HCT116 (cell line): Measurements from ENCODE around the gene TAF15. TPM values are rescaled to one million over a fixed set of nuclear protein-coding genes. Genes with fewer than 3 reads are reported as not detected.

Experiments used
- ATAC-seq: fragments of 200-7000 bp; cut with Tn5 transposase; 2 replicates; pipeline ENCODE4 v1.9.1; 2020; ENCODE audit warnings: mild to moderate bottlenecking, moderate library complexity
- BruUV-seq: library from RNA; stranded (reverse); fragments of 400-500 nt; replicated peaks from 2 replicates; lab custom pipeline; 2021; lab: Mats Ljungman, UMichigan
- CTCF ChIA-PET: fragments of 300-600 bp; sonication (Branson Sonifier 250); formaldehyde crosslinking; loops from one replicate; lab custom pipeline; 2021; ENCODE audit warnings: antibody characterized with exemption; lab: Charles Lee
- POLR2A ChIA-PET: fragments of 300-600, 350-600 bp; sonication (Branson Sonifier 250); formaldehyde crosslinking; loops from one replicate; lab custom pipeline; 2021; ENCODE audit warnings: antibody characterized with exemption; lab: Charles Lee
- RAD21 ChIA-PET, 2 experiments: fragments of 300-600 bp; sonication (Branson Sonifier 250); formaldehyde crosslinking; loops; one replicate each; lab custom pipeline; 2023; ENCODE audit warnings: low total read pairs in 2 of 2; ENCODE audit not compliant: uncharacterized antibody in 2 of 2, unreplicated experiment in 2 of 2, low non-redundant PET in 1 of 2; lab: Charles Lee
- DNase-seq: peaks from one replicate; pipeline ENCODE4 v3.0.0-alpha.2; 2010; ENCODE audit warnings: low read depth, low spot score
- H2AFZ ChIP-seq: fragments of 200-600 bp; shearing (Covaris generic), sonication (generic); 2 replicates; pipeline ENCODE4 v1.6.1; 2017; ENCODE audit warnings: low read depth, mixed run types, mixed read lengths, antibody characterized with exemption, low read length; ENCODE audit not compliant: poor library complexity, severe bottlenecking
- H3K27ac ChIP-seq: 2 replicates; pipeline ENCODE4 v1.5.1; 2012; ENCODE audit warnings: low read depth, low read length
- H3K27me3 ChIP-seq: fragments of 200-600 bp; sonication (generic); 2 replicates; pipeline ENCODE4 v1.6.1; 2016; ENCODE audit warnings: mixed run types, low read length, mixed read lengths; ENCODE audit not compliant: insufficient read depth
- H3K36me3 ChIP-seq, 2 experiments: fragments of 200-500 bp in 1 of 2; fragments of 200-600 bp in 1 of 2; sonication (Bioruptor generic) in 1 of 2; sonication (generic) in 1 of 2; 2 replicates each; pipeline versions ENCODE4 v1.5.1 to v1.6.1; 2014 to 2016; ENCODE audit warnings: low read length in 2 of 2, inconsistent platforms in 1 of 2, mixed read lengths in 1 of 2, mixed run types in 1 of 2; ENCODE audit not compliant: insufficient read depth in 2 of 2, control insufficient read depth in 1 of 2
- H3K4me1 ChIP-seq, 2 experiments: fragments of 200-600 bp in 1 of 2; sonication (generic) in 1 of 2; 2 replicates each; pipeline versions ENCODE4 v1.5.1 to v1.6.1; 2012 to 2017; ENCODE audit warnings: low read length in 2 of 2, inconsistent platforms in 1 of 2, mild to moderate bottlenecking in 1 of 2, mixed read lengths in 1 of 2, mixed run types in 1 of 2, moderate library complexity in 1 of 2; ENCODE audit not compliant: insufficient read depth in 2 of 2, control insufficient read depth in 1 of 2
- H3K4me2 ChIP-seq: fragments of 200-600 bp; sonication (generic); 2 replicates; pipeline ENCODE4 v1.6.1; 2017; ENCODE audit warnings: mixed run types, low read length, mixed read lengths
- H3K4me3 ChIP-seq, 2 experiments: fragments of 200-600 bp in 1 of 2; sonication (generic) in 1 of 2; replicated peaks in 1 of 2; 2 replicates each; pipeline ENCODE4 v1.5.1; 2011 to 2016; ENCODE audit warnings: low read length in 2 of 2, control low read depth in 1 of 2, low read depth in 1 of 2, mild to moderate bottlenecking in 1 of 2, mixed read lengths in 1 of 2, mixed run types in 1 of 2
- H3K79me2 ChIP-seq: fragments of 200-600 bp; sonication (generic); 2 replicates; pipeline ENCODE4 v1.6.1; 2017; ENCODE audit warnings: mild to moderate bottlenecking, mixed run types, low read length, moderate library complexity, mixed read lengths; ENCODE audit not compliant: insufficient read depth
- H3K9ac ChIP-seq: fragments of 200-600 bp; sonication (generic); 2 replicates; pipeline ENCODE4 v1.6.1; 2016; ENCODE audit warnings: low read length, mixed read lengths
- H3K9me2 ChIP-seq: fragments of 200-600 bp; sonication (generic), shearing (Covaris generic); 2 replicates; pipeline ENCODE4 v1.6.1; 2017; ENCODE audit warnings: mixed run types, mild to moderate bottlenecking, moderate library complexity; ENCODE audit not compliant: insufficient read depth
- H3K9me3 ChIP-seq, 2 experiments: fragments of 200-500 bp in 1 of 2; fragments of 200-600 bp in 1 of 2; sonication (Bioruptor generic) in 1 of 2; sonication (generic) in 1 of 2; 2 replicates each; pipeline ENCODE4 v1.6.1; 2014 to 2017; ENCODE audit warnings: low read length in 2 of 2, mixed read lengths in 2 of 2, inconsistent platforms in 1 of 2, low read depth in 1 of 2, mild to moderate bottlenecking in 1 of 2, mixed run types in 1 of 2, moderate library complexity in 1 of 2; ENCODE audit not compliant: control insufficient read depth in 1 of 2, insufficient read depth in 1 of 2
- H4K20me1 ChIP-seq: fragments of 200-600 bp; sonication (generic), shearing (Covaris generic); 2 replicates; pipeline ENCODE4 v1.6.1; 2017; ENCODE audit warnings: mixed run types, mild to moderate bottlenecking, moderate library complexity; ENCODE audit not compliant: insufficient read depth
- ATF3 ChIP-seq: IDR thresholded peaks from 2 replicates; pipeline ENCODE4 v1.6.1; 2012
- CBX3 ChIP-seq: IDR thresholded peaks from 2 replicates; pipeline ENCODE4 v1.6.1; 2012; ENCODE audit warnings: low read depth
- CEBPB ChIP-seq: IDR thresholded peaks from 2 replicates; pipeline ENCODE4 v1.6.1; 2012; ENCODE audit warnings: low read depth
- ELF1 ChIP-seq: IDR thresholded peaks from 2 replicates; pipeline ENCODE4 v1.6.1; 2012; ENCODE audit warnings: low read depth, borderline replicate concordance
- EZH2 ChIP-seq: fragments of 200-600 bp; sonication (generic); IDR thresholded peaks from 2 replicates; pipeline ENCODE4 v1.6.1; 2017; ENCODE audit warnings: antibody characterized with exemption, mixed run types
- JUND ChIP-seq: IDR thresholded peaks from 2 replicates; pipeline ENCODE4 v1.6.1; 2012
- MAX ChIP-seq: IDR thresholded peaks from 2 replicates; pipeline ENCODE4 v1.6.1; 2012
- POLR2A ChIP-seq: IDR thresholded peaks from 2 replicates; pipeline ENCODE4 v1.7.0; 2011; ENCODE audit warnings: borderline replicate concordance; ENCODE audit not compliant: insufficient read depth, insufficient read length; ENCODE audit errors: extremely low read depth
- POLR2AphosphoS5 ChIP-seq: IDR thresholded peaks from 2 replicates; pipeline ENCODE4 v1.6.1; 2011; ENCODE audit warnings: mild to moderate bottlenecking, low read depth, low read length, moderate library complexity
- RAD21 ChIP-seq: IDR thresholded peaks from 2 replicates; pipeline ENCODE4 v1.6.1; 2012; ENCODE audit warnings: low read depth, mild to moderate bottlenecking
- REST ChIP-seq: IDR thresholded peaks from 2 replicates; pipeline ENCODE4 v1.6.1; 2012; ENCODE audit warnings: low read depth
- SP1 ChIP-seq: IDR thresholded peaks from 2 replicates; pipeline ENCODE4 v1.6.1; 2012; ENCODE audit warnings: low read depth
- SRF ChIP-seq: IDR thresholded peaks from 2 replicates; pipeline ENCODE4 v1.6.1; 2012; ENCODE audit warnings: low read depth
- TCF7L2 ChIP-seq: IDR thresholded peaks from 2 replicates; pipeline ENCODE4 v1.7.0; 2011; ENCODE audit warnings: borderline replicate concordance, inconsistent platforms; ENCODE audit not compliant: insufficient read depth, insufficient read length; ENCODE audit errors: extremely low read depth
- YY1 ChIP-seq: IDR thresholded peaks from 2 replicates; pipeline ENCODE4 v1.6.1; 2011; ENCODE audit warnings: low read length, low read depth, moderate library complexity, mild to moderate bottlenecking; ENCODE audit not compliant: insufficient replicate concordance; ENCODE audit errors: extremely low read depth
- ZBTB33 ChIP-seq: IDR thresholded peaks from 2 replicates; pipeline ENCODE4 v1.6.1; 2011; ENCODE audit warnings: mild to moderate bottlenecking, low read length, moderate library complexity; ENCODE audit not compliant: insufficient replicate concordance; ENCODE audit errors: extremely low read depth
- ZFX ChIP-seq: fragments of 450-650 bp; IDR thresholded peaks from 2 replicates; pipeline ENCODE4 v1.6.1; 2017
- intact Hi-C: fragments of 100-400 bp; cut with micrococcal nuclease; formaldehyde crosslinking; loops from 2 replicates; pipeline ENCODE4 v1.10.0; 2022
- total RNA-seq: library from RNA; stranded (reverse); gene quantifications from one replicate; pipeline ENCODE4 v1.2.1, GENCODE V29; 2021; ENCODE audit not compliant: unreplicated experiment

The TAF15 gene
- total RNA-seq, 1 experiment from 2014 or later = 346 TPM

GRCh38 chr17:35841505-35841904 lies 32.2 kb downstream of the TAF15 start:
- no TSS peak for BruUV-seq
- intact Hi-C loops = loop anchor here (10.0 kb wide), 1 partner anchor 313 kb away; no protein-coding TSS in a partner anchor
- H3K27ac ChIP-seq = no peak overlapping the region
- ATAC-seq (no peak), DNase-seq (no peak)
- H3K4me2 ChIP-seq = no peak overlapping the region
- no peaks in the 10 kb centered on the region for H3K4me1 ChIP-seq
- peaks cover 70% of the 10 kb centered on the region for H3K79me2 ChIP-seq
- H3K9me3 ChIP-seq = no peaks in the 10 kb centered on the region
- POLR2A ChIA-PET = interaction anchor here (0.9 kb wide), 1 partner anchor 32 kb away, joined by 5 read pairs; the partner anchor contains the start of gene TAF15
- H2AFZ ChIP-seq = no peak overlapping the region
- no peaks in the 10 kb centered on the region for H3K27me3 ChIP-seq
- RAD21 ChIA-PET = interaction anchor here in 1 of 2 experiments (0.6 kb wide), 1 partner anchor 11 kb away, joined by 5 read pairs; no protein-coding TSS in a partner anchor
- no peak overlapping the region for H3K9ac ChIP-seq
- TF ChIP-seq TCF7L2 (no peak), SRF (no peak), POLR2A (no peak), CBX3 (no peak), EZH2 (no peak), ZBTB33 (no peak), ZFX (no peak), JUND (no peak), SP1 (no peak), MAX (no peak), REST (no peak), ATF3 (no peak), POLR2AphosphoS5 (no peak), RAD21 (no peak), CEBPB (no peak), YY1 (no peak), ELF1 (no peak)
- H4K20me1 ChIP-seq = peaks cover 8% of the 10 kb centered on the region; the same call in 1 of the 2 replicates
- CTCF ChIA-PET = no interaction called here
- peaks cover 69 to 75% of the 10 kb centered on the region in 2 experiments for H3K36me3 ChIP-seq
- no peak overlapping the region for H3K4me3 ChIP-seq
- H3K9me2 ChIP-seq = no peaks in the 10 kb centered on the region
